NCI-H2081 treated with DMSO at 0.1 percent for 48 hours (cell line): Measurements from ENCODE around the gene ATE1.
"Not testable (repeated sequence)": the region's sequence is repeated elsewhere in the genome, so short reads cannot be mapped to it uniquely, and the experiment has no call there.

ENCODE experiments used
- DNase-seq: peaks from one replicate; lab custom pipeline; 2025; lab: John Stamatoyannopoulos, UW

Gene ATE1

DNA sequence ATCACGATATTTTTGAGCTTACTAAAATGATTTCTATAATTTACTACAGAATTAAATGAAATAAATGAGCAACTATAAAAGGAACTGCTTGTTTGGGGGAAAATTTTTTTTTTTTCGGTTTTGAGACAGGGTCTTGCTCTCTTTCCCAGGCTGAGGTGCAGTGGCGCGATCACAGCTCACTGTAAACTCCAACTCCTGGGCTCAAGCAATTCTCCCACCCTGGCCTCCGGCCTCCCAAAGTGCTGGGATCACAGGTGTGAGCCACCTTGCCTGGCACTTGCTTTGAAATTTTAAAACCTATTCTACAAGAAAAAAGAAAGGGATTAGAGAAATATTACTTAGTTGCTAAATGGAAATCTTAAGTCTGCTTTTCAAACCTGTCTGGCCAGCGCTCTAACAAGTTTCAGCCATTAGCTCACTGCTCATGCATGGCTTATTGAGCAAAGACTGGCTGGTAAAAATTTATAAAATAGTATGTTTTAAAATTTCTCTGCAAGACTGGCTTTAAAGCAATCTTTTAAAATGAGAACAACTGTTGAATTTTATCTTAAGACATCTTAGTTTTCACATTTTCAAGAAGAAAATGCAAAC lies 144.0 kb downstream of the ATE1 start:
- no peak for DNase-seq

DNA sequence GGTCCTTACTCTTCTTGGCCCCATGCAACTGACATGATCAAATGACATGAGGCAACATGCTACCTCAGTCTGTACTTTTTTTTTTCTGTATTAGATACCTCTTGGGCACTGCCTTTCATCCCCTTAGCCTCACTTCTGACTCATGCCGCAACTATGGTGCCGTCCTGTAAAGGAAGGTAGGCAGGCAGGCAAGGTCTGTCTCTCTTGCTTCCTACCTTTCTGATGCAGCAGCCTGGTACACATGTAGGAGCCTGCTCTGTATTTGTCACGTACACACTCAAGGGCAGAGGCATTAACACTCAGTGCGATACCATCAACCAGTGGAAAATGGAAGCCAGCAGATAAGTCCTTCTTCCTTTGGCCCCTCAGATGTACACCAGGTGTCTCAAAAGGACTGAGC lies 146.7 kb downstream of the ATE1 start:
- no peak for DNase-seq

DNA sequence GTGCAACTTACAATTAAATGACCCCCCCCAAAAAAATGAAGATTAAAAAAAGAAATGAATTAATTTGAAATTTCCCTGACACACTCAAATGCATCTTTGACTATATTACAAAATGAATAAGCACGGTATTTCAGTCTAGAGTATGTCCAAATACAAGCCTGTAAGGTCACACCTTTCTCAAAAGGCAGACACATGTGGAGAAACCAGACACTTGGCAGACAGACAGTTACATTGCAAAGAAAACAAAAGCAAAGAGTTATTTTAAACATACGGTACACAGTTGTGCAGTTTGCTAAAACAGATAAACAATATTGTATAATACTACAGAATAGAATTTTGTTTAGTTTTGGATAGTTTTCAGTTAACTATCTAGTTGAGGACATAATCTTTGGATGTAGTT lies 153.0 kb downstream of the ATE1 start:
- DNase-seq = no peak

DNA sequence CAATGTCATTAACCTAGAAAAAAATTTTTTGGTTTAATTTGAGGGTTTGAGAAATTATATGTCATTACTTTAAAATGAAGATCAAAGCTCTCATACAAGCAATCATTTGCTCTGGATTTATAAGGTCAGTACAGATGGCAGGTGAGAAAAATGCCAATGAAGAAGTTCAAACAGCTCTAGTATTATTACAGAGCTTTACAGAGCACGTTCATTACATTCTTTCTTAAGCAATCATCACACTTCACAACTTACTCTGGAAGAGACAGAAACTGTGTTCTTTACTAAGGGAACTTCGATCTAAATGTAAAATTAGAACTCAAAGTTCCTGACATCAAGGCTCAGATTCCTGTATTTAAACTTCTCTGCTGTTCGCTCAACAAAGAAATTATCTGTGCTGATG lies 153.4 kb downstream of the ATE1 start:
- DNase-seq = no peak

DNA sequence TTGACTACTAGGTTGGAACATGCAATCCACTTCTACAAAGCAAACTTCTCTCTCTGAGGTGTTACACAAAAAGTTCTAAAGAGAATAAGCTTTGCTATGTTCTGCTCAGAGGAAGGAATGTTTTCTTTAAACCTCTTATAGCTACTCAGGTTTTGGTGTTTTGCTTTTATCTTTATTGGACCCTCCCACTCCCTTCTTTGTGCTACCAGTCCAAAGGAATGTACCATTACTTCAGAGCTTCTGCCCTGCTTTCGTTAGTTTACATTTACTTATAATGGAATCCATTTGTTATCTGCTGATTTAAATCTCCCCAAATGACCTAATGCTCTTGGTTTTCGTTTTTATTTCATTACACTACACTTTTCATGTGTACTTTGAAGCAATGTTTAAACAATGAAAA lies 154.9 kb downstream of the ATE1 start:
- no peak for DNase-seq

DNA sequence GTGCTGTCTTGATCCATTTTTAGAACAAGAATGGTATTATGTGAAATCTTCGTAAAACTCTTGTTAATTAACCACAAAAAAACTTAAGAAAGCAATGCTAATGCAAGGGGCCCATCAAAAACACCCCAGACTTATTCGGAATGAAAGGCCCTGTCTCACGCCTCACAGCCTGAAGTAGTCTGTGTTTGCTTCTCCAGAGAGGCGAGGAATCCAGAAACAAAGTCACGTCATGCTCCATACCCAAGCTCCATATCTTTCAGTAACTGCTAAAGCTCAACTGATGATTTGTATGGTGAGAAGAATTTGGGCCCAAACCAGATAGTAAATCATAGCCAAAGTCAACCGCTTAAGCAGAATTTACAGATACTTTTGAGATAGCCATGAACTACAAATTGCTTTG lies 155.4 kb downstream of the ATE1 start:
- DNase-seq = no peak

DNA sequence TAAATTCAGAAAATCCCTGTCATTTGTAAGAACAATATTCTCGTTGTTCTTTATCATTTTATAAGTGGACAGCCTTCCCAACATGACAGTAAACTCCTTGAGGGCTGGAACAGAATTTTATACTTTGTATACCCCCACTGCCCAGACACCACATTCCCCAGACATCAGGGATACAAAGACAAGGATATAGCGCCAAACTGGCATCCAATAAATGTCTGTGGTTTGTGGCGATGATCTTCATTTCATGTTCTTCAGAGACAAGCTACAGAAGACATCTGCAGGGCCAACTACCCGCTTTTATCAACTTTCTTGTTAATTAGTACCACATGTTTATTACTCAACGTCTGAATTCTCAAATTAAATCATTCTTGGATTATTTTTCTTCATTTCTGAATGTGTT lies 155.9 kb downstream of the ATE1 start:
- DNase-seq = no peak

DNA sequence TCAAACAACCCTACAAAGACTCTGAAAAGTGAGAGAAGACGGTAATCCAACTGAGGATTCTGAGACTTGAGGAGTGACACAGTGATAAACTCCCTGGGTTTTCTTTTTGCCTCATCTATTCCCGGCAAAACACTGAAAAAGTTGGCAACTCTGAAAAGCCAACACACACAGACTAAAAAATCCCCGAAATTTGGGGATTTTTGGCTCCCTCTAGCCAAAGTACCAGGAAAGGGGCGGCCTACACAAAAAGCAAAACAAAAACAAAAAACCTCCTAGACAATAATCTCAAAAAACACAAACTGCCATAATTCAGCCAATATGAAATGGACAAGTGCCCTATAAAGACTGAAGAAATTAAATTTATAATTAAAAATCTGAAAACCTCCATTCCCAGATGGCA lies 161.4 kb downstream of the ATE1 start:
- no peak for DNase-seq

DNA sequence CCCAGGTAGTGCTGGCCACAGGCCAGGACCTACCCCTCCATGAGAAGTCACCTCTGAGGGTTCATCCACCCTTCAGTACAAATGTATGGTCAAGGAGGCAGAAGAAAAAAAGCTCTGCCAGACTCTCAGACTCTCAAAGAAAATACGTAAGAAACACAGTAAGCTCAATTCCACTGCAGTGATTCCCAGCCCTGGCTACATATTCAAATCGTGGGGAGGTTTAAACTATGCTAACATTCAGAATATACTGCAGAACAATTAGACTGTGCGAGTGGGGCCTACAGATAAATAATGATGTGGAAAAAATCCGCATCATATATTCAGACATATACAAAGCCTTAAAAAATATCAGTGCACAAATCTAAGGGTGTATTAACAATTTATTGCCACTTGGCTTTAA lies 162.6 kb downstream of the ATE1 start:
- DNase-seq = no peak

DNA sequence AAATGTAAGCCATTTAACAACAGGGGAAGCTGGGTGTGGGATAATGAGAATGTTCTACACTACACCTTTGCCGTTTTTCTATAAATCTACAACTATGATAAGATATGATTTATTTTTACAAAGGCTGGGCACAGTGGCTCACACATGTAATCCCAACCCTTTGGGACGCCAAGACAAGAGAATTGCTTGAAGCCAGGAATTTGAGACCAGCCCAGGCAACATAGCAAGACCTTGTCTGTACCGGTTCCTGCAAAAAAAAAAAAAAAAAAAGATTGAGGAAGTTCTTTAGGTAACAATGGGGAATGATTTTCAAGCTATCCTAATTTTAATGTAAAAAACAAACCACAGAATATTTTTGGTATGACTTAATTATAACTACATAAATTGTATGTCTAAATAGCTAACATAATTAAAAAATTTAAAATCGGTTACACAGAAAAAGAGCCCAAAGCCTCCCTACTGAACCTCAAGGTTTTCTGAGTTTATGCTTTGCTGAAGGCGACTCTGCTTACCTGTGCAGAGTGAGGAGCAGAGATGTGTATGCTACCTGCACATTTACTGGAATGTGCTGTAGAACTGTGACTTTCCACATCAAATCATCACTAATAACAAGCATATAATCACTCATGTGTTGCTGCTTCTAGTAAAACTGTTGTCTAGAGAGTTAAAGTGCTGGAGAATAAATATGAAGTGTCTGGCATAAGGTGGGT lies 163.4 kb downstream of the ATE1 start:
- DNase-seq = no peak

DNA sequence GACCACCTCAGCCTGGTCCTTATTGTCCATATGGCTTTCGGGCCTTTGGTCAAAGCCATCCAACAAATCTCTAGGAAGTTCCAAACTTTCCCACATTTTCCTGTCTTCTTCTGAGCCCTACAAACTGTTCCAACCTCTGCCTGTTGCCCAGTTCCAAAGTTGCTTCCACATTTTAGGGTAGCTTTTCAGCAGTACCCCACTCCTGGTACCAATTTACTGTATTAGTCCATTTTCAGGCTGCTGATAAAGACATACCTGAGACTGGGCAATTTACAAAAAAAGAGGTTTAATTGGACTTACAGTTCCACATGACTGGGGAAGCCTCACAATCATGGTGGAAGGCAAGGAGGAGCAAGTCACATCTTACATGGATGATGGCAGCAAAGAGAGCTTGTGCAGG lies 170.6 kb downstream of the ATE1 start:
- DNase-seq = not testable (repeated sequence)

DNA sequence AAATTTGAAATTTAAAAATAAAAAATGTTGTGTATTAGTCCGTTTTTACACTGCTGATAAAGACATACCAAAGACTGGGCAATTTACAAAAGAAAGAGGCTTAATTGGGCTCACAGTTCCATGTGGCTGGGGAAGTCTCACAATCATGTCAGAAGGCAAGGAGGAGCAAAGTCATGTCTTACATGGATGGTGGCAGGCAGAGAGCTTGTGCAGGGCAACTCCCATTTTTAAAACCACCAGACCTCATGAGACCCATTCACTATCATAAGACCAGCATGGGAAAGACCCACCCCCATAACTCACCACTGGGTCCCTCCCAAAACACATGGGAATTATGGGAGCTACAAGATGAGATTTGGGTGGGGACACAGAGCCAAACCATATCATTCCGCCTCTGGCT lies 172.3 kb downstream of the ATE1 start:
- not testable (repeated sequence) for DNase-seq

DNA sequence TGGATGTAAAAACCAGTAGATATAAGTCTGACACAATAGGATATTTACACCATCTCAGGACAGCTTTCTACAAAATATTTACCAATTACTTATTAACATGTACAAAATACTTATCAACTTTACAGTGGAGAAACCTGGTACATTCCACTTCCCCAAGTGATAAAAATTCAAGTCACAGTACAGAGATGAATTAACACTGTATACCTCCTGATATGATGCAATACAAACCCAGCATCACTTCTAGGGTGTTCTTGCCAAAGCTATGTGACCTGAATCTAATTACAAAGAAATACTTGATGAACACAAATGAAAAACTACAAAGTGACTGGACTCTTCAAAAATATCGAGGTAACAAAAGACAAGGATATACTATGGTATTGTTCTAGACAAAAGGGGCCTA lies 173.2 kb downstream of the ATE1 start:
- DNase-seq = no peak

DNA sequence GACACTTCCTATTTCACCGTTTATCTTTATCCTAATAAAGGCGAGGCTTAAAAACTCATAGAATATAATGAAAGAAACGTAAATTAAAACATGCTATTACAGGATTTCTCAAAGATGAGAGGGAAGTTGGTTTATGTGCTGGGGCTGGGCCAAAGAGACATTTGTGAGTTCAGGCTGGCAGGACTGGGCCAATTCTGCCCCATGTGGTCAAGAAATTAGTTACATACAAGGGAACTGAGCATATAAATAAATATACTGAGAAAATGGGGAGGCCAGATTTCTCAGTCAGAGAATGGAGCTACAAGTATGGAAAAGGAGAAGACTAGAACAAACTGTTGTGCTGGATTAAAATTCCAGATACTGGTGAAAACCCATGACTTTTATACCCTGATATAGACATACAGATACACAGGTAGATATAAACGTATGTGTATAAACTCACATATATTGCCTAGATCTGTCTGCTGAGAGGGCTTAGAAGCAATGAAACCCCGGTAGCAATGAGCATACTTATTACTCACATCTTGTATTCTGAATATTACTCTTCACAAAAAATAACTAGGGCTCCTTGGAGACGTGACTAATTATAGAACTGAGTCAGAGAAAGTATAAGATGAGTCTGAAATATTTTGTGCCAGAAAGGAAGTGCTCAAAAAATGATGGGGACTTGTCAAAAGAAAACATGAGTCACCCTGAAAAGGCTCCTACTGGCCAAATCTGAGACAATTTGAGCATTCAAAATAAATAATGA lies 173.9 kb downstream of the ATE1 start:
- DNase-seq = no peak

DNA sequence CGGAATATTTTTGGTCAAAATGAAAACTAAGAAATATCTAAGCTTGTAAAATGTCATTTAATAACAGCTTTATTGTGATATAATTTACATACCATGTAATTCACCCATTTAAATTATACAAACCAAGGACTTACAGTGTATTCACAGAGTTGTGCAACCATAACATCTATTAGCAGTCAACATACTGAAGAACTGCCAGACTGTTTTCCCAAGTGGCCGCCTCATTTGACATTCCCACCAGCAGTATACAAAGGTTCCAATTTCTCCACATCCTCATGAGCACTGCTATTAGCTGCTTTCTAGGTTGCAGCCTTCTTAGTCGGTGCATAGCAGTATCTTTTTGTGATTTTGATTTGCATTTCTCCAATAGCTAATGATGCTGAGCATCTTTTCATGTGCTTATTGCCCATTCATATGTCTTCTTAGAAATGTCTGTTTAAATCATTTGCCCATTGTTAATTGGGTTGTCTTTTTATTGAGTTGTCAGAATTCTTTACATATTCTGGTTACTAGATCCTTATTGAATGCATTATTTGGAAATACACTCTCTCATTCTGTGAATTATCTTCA lies 176.6 kb downstream of the ATE1 start:
- no peak for DNase-seq

DNA sequence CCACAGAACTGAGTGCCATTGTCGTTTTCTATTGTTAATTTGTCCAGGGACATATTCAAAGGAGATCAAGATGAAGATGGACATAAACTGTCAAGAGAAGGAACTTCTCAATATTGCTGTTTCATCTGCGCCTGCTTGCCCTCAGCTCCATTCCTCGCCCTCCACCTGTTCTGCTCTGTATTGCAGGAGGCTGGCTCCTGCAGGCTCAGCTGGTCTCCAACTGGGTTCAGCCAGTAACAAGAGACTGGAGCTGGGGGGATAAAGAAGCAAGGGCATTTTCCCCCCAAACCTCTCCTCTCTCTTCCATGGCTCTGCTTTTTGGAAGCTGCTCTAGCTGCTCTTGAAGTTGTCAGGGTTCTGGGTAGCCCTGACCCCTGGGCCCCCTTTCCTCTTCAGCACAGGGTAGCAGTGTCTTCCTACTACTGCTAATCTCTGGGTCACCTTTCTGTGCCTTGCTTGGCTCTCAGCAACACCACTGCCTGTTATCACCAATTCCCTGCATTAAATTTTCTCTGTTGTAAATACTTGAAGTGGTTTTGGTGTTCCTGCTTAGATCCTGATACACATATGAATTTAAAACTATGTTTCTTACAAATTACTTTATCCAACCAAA lies 180.6 kb downstream of the ATE1 start:
- no peak for DNase-seq

DNA sequence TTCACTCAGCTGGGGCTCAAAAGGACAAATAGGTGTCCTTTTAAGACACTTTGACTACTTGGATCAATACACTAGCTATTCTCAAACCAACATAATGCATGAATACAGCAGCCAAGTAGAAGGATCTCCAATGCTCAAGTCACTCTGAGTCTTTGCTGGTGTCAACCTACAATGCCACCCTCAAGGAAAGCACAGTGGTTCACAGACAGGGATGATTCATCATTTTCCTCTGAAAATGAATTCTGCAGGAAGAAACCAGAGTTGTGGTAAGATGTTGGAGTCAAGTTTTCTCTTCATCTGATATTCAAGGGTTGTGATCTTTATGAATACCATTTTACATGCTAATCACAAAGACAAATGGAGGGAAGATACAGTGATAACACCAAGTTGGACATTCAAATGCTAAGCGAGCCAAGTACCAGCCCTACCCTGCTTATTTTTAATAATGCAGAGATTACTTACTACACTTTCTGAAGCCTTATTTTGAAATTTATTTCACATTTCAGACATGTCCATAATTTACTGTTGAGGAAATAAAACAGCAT lies 186.5 kb downstream of the ATE1 start:
- DNase-seq = no peak

DNA sequence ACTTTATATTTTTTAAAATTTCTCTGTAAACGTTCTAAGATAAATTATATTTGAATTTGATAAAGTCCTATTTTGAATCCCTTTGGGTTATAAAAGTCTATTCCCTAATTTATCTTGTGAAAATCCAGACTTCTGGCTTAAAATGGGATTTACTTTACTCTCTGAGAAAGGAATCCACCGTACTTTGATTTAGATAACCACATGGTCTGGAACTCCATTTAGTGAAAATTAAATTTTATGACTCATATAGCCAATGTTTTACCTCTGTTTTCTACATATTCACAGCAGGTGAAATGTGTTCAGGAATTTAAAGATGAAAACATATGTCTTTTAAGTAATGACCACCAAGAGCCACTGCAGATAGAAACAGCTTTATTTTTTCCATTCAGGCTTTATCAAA lies 187.8 kb downstream of the ATE1 start:
- no peak for DNase-seq

DNA sequence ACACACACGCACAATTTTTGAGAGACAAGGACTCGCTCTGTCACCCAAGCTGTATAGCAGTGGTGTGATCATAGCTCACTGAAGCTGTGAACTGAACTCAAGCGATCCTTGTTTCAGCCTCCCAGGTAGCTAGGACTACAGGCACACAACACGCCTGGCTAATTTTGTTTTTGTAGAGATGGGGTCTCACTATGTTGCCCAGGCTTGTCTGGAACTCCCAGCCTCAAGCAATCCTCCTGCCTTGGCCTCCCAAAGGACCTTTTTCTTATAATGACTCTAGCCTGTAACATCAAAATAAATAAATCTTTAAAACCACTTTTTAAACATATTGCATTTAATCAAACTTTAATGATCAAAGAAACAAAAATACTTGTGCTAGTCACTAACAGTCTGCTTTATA lies 188.7 kb downstream of the ATE1 start:
- DNase-seq = no peak

DNA sequence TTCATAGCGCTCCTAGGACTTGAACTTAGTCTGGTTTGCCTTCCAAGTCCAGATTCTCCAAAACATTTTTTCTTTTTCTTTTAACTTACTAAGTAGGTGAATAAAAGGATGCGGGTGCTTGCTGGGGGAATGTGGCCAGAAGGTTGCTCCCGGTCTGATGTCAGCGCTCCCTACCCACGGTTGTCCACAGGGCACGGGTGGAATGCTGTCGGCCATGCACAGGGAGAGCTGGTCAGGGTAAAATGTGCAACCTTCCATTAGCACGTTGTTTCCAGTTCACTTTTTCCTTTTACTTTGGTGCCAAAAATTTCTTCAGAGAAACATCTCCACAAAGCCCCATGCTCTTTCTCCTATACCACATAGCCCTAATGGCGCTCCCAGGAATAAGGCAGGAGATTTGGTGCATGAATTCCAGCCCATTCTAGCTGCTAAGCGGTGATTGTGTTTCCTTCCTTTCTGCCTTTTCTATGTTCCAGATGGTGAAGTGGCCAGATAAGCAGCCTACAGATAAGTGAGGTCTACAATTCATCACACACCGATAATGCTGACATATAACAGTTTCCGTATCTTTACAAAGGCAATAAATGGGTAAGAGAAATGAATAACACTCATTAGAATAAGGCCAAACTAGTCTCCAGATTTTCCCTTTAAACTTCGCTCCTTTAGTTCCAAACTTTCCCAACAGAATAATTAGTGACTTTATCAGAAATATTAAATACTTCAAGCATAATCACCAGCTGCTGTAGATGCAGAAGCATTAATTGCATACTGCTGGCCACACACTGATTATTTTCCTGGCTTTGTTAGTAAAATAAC lies 191.3 kb downstream of the ATE1 start:
- no peak for DNase-seq

DNA sequence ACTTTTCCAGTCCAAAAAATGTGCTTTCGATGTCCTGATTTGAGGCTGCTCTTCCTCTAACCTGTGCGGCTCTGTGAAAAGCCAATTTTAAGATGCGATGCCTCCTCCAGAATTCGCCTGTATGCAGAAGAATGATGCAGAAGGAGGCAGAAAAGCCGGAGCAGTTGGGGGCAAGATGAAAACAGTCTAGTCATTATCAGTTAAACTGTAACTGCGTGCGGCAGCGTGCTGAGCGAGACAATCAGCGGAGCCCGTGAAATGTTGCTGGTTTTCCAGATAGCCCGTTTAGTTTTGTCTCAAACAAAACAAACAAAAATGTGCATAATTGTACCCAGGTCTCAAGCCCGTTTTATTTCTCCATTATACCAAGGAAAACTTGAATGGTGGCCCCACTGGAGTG lies 192.6 kb downstream of the ATE1 start:
- DNase-seq = no peak
